Liver (tissue), 9 donors: ENCODE results near the gene PNLIPRP2. TPM values are rescaled to one million over a fixed set of nuclear protein-coding genes. Genes with fewer than 3 reads are reported as not detected.

Experiments used
- DNase-seq: peaks from one replicate; pipeline ENCODE4 v3.0.0-alpha.2; 2017; ENCODE audit warnings: low spot score
- H3K27ac ChIP-seq, 2 donors: one replicate each; pipeline ENCODE4 v1.7.0; 2013; ENCODE audit warnings: inconsistent platforms in 2 of 2, low read length in 2 of 2, control low read depth in 1 of 2, low read depth in 1 of 2, mild to moderate bottlenecking in 1 of 2
- H3K27me3 ChIP-seq, 4 donors: one replicate each; pipeline versions ENCODE4 v1.6.1 to v1.7.0; 2013; ENCODE audit warnings: low read length in 3 of 4, inconsistent platforms in 1 of 4, mild to moderate bottlenecking in 1 of 4, moderate library complexity in 1 of 4; ENCODE audit not compliant: control insufficient read depth in 4 of 4, insufficient read depth in 4 of 4
- H3K36me3 ChIP-seq, 4 donors: one replicate each; pipeline versions ENCODE4 v1.6.1 to v1.7.0; 2013; ENCODE audit warnings: low read length in 3 of 4, mild to moderate bottlenecking in 3 of 4, low read depth in 1 of 4, moderate library complexity in 1 of 4; ENCODE audit not compliant: control insufficient read depth in 4 of 4, insufficient read depth in 3 of 4
- H3K4me1 ChIP-seq, 4 donors: one replicate each; pipeline versions ENCODE4 v1.6.1 to v1.7.0; 2013; ENCODE audit warnings: low read length in 3 of 4, mild to moderate bottlenecking in 3 of 4, moderate library complexity in 1 of 4; ENCODE audit not compliant: control insufficient read depth in 4 of 4, insufficient read depth in 4 of 4
- H3K4me3 ChIP-seq, 3 donors: one replicate each; pipeline versions ENCODE4 v1.6.1 to v1.7.0; 2013; ENCODE audit warnings: low read length in 3 of 3, control low read depth in 1 of 3, low read depth in 1 of 3, mild to moderate bottlenecking in 1 of 3
- H3K9ac ChIP-seq, 2 donors: one replicate each; pipeline ENCODE4 v1.7.0; 2013; ENCODE audit warnings: low read length in 2 of 2, mild to moderate bottlenecking in 2 of 2, moderate library complexity in 2 of 2, control low read depth in 1 of 2, low read depth in 1 of 2
- H3K9me3 ChIP-seq, 4 donors: one replicate each; pipeline versions ENCODE4 v1.6.1 to v1.7.0; 2013; ENCODE audit warnings: low read length in 3 of 4; ENCODE audit not compliant: control insufficient read depth in 4 of 4
- ATF3 ChIP-seq: IDR thresholded peaks from 2 replicates; pipeline ENCODE4 v1.6.1; 2016; ENCODE audit warnings: antibody characterized with exemption
- EGR1 ChIP-seq, 2 donors: IDR thresholded peaks; 2 replicates each; pipeline ENCODE4 v1.6.1; 2016 to 2018; ENCODE audit warnings: antibody characterized with exemption in 2 of 2, low read depth in 2 of 2
- FOXA1 ChIP-seq: IDR thresholded peaks from 2 replicates; pipeline ENCODE4 v1.6.1; 2016; ENCODE audit warnings: antibody characterized with exemption
- FOXA2 ChIP-seq: IDR thresholded peaks from 2 replicates; pipeline ENCODE4 v1.6.1; 2016; ENCODE audit warnings: antibody characterized with exemption
- HNF4A ChIP-seq, 2 donors: conservative IDR thresholded peaks; 2 replicates each; pipeline ENCODE4 v1.6.1; 2016; ENCODE audit warnings: antibody characterized with exemption in 2 of 2, mild to moderate bottlenecking in 2 of 2
- HNF4G ChIP-seq: IDR thresholded peaks from 2 replicates; pipeline ENCODE4 v1.6.1; 2016; ENCODE audit warnings: antibody characterized with exemption
- JUND ChIP-seq, 2 donors: IDR thresholded peaks; 2 replicates each; pipeline ENCODE4 v1.6.1; 2016; ENCODE audit warnings: antibody characterized with exemption in 2 of 2
- MAX ChIP-seq: IDR thresholded peaks from 2 replicates; pipeline ENCODE4 v1.6.1; 2016; ENCODE audit warnings: antibody characterized with exemption
- RAD21 ChIP-seq, 2 donors: IDR thresholded peaks; 2 replicates each; pipeline ENCODE4 v1.6.1; 2016; ENCODE audit warnings: antibody characterized with exemption in 2 of 2, mild to moderate bottlenecking in 2 of 2
- RXRA ChIP-seq, 2 donors: IDR thresholded peaks; 2 replicates each; pipeline ENCODE4 v1.6.1; 2017 to 2018; ENCODE audit warnings: antibody characterized with exemption in 2 of 2, mild to moderate bottlenecking in 1 of 2
- YY1 ChIP-seq: IDR thresholded peaks from 2 replicates; pipeline ENCODE4 v1.6.1; 2016; ENCODE audit warnings: antibody characterized with exemption, mild to moderate bottlenecking
- WGBS: extraction: QIAGEN DNeasy Blood & Tissue Kit; methylation state at CpG from one replicate; pipeline ENCODE4 v1.1.7; 2013; 5-methylcytosine and 5-hydroxymethylcytosine counted together
- polyA plus RNA-seq, 2 donors: library from polyadenylated mRNA; stranded (reverse) in 1 of 2; unstranded in 1 of 2; fragments of 200-250 nt in 1 of 2; fragments of >200 nt in 1 of 2; fragmentation: Nextera tagmentation in 1 of 2; extraction: Ambion mirVana in 1 of 2; gene quantifications; one replicate each; pipeline versions ENCODE4 v1.2.1 to v1.2.3, GENCODE V29; 2013 to 2015
- total RNA-seq, 2 donors: library from RNA; depleted of rRNA; stranded (reverse); fragments of >200 nt; gene quantifications; one replicate each; pipeline ENCODE4 v1.2.3, GENCODE V29; 2014
- TF ChIP-seq, protein P1 (sequence below): IDR thresholded peaks from 2 replicates; pipeline ENCODE4 v1.6.1; 2016; ENCODE audit warnings: antibody characterized with exemption, mild to moderate bottlenecking
- TF ChIP-seq, protein P2 (sequence below): IDR thresholded peaks from 2 replicates; pipeline ENCODE4 v1.6.1; 2016; ENCODE audit warnings: antibody characterized with exemption
- donor health status: healthy.
- donor health status: healthy.
- donor health status: healthy.
- donor health status: healthy.
- donor health status: healthy.

The PNLIPRP2 gene
- total and polyA plus RNA-seq, 4 donors, result not detected

DNA sequence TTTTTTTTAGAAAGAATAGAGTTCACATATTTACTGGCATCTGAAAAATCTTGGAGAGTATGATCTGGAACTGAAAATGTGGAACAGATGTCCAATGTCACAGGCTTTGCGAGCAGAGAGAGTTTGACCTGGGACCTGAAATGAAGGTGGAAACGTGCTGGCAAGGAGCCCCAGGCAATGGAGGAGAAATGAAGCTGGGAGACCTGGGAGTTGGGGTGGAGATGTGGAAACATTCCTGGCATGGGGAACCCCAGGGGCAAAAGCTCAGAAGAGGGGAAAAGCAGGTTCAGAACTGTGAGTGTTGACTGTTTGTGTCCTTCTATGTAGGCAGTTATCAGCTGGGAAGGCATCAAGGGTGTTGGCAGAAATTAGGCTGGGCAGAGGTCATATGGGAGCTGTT is 7.3 kb upstream of the PNLIPRP2 start:
- H3K27me3 ChIP-seq, result peaks cover 0 to 2% (median 0%) of the 10 kb centered on the region in 4 donors

GRCh38 chr10:116614796-116615195 is 6.0 kb upstream of the PNLIPRP2 start:
- DNase-seq, result no peak
- no peak overlapping the region for H3K27ac ChIP-seq
- peaks cover 0 to 2% (median 0%) of the 10 kb centered on the region in 4 donors for H3K9me3 ChIP-seq
- no peak overlapping the region for H3K4me3 ChIP-seq
- no peak overlapping the region for H3K9ac ChIP-seq
- 54% methylated on average over 2 of the region's 2 CpGs for WGBS
- H3K36me3 ChIP-seq, result no peaks in the 10 kb centered on the region
- H3K27me3 ChIP-seq, result peaks cover 0 to 2% (median 0%) of the 10 kb centered on the region in 4 donors
- H3K4me1 ChIP-seq, result no peaks in the 10 kb centered on the region
- TF ChIP-seq FOXA1 (no peak), RXRA (IDR thresholded peaks at IDR 0.05) (no peak), YY1 (no peak), HNF4G (no peak), EGR1 (IDR thresholded peaks at IDR 0.05; ENCODE audit: low read depth in 2 of 2) (no peak), RAD21 (IDR thresholded peaks at IDR 0.05) (no peak)
- TF ChIP-seq, protein P1, sequence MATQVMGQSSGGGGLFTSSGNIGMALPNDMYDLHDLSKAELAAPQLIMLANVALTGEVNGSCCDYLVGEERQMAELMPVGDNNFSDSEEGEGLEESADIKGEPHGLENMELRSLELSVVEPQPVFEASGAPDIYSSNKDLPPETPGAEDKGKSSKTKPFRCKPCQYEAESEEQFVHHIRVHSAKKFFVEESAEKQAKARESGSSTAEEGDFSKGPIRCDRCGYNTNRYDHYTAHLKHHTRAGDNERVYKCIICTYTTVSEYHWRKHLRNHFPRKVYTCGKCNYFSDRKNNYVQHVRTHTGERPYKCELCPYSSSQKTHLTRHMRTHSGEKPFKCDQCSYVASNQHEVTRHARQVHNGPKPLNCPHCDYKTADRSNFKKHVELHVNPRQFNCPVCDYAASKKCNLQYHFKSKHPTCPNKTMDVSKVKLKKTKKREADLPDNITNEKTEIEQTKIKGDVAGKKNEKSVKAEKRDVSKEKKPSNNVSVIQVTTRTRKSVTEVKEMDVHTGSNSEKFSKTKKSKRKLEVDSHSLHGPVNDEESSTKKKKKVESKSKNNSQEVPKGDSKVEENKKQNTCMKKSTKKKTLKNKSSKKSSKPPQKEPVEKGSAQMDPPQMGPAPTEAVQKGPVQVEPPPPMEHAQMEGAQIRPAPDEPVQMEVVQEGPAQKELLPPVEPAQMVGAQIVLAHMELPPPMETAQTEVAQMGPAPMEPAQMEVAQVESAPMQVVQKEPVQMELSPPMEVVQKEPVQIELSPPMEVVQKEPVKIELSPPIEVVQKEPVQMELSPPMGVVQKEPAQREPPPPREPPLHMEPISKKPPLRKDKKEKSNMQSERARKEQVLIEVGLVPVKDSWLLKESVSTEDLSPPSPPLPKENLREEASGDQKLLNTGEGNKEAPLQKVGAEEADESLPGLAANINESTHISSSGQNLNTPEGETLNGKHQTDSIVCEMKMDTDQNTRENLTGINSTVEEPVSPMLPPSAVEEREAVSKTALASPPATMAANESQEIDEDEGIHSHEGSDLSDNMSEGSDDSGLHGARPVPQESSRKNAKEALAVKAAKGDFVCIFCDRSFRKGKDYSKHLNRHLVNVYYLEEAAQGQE, result no peak
- TF ChIP-seq, protein P2, sequence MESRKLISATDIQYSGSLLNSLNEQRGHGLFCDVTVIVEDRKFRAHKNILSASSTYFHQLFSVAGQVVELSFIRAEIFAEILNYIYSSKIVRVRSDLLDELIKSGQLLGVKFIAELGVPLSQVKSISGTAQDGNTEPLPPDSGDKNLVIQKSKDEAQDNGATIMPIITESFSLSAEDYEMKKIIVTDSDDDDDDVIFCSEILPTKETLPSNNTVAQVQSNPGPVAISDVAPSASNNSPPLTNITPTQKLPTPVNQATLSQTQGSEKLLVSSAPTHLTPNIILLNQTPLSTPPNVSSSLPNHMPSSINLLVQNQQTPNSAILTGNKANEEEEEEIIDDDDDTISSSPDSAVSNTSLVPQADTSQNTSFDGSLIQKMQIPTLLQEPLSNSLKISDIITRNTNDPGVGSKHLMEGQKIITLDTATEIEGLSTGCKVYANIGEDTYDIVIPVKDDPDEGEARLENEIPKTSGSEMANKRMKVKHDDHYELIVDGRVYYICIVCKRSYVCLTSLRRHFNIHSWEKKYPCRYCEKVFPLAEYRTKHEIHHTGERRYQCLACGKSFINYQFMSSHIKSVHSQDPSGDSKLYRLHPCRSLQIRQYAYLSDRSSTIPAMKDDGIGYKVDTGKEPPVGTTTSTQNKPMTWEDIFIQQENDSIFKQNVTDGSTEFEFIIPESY, result no peak

More for the DNA sequence above, 7.3 kb upstream of the PNLIPRP2 start:
- H3K4me3 ChIP-seq, result no peak overlapping the region
- H3K4me1 ChIP-seq, result peaks cover 0 to 3% (median 0%) of the 10 kb centered on the region in 4 donors
- no peak for TF ChIP-seq FOXA1
- TF ChIP-seq HNF4A (conservative IDR thresholded peaks at IDR 0.05), result no peak
- TF ChIP-seq YY1, result no peak
- WGBS, result 88% methylated on average over 2 of the region's 2 CpGs
- no peak overlapping the region for H3K27ac ChIP-seq
- H3K9ac ChIP-seq, result no peak overlapping the region
- peaks cover 0 to 2% (median 0%) of the 10 kb centered on the region in 4 donors for H3K9me3 ChIP-seq
- DNase-seq, result no peak
- no peaks in the 10 kb centered on the region for H3K36me3 ChIP-seq

DNA sequence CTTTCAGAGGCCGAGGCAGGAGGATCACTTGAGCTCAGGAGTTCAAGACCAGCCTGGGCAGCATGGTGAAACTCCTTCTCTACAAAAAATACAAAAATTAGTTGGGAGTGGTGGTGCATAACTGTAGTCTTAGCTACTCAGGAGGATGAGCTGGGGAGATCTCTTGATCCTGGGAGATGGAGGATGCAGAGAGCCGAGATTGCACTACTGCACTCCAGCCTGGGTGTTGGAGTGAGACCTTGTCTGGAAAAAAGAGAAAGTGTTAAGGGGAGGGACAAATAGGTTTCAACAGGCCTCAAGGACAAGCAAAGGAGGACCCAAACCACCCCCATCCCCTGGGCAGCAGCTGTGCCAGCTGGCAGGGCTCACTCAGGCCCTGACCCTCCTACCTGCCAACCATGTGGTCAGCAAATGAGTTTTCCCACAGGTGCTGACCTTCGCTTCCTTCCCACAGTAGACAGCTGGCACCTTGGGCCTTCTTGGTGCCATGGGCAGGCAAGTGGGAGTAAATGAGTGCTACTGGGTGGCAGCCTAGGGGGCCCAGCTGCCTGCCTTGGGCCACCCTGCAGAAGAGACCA is 5.5 kb upstream of the PNLIPRP2 start:
- peaks cover 0 to 2% (median 0%) of the 10 kb centered on the region in 4 donors for H3K9me3 ChIP-seq
- H3K4me1 ChIP-seq, result no peaks in the 10 kb centered on the region
- H3K4me3 ChIP-seq, result no peak overlapping the region
- TF ChIP-seq ATF3 (no peak), FOXA2 (no peak), HNF4G (no peak), JUND (IDR thresholded peaks at IDR 0.05) (no peak), YY1 (no peak), MAX (no peak)
- TF ChIP-seq, protein P2, result no peak
- H3K9ac ChIP-seq, result no peak overlapping the region
- H3K27me3 ChIP-seq, result peaks cover 0 to 2% (median 0%) of the 10 kb centered on the region in 4 donors
- DNase-seq, result no peak
- no peaks in the 10 kb centered on the region for H3K36me3 ChIP-seq
- 88% methylated on average over 3 of the region's 3 CpGs for WGBS
- H3K27ac ChIP-seq, result no peak overlapping the region
